ENCODE measurements around the gene TMEM134. TPM values are rescaled to one million over a fixed set of nuclear protein-coding genes. Genes with fewer than 3 reads are reported as not detected.

The TMEM134 gene
- total and polyA plus RNA-seq, 7 donors, result 57.1 to 121 (median 81.7) TPM

DNA sequence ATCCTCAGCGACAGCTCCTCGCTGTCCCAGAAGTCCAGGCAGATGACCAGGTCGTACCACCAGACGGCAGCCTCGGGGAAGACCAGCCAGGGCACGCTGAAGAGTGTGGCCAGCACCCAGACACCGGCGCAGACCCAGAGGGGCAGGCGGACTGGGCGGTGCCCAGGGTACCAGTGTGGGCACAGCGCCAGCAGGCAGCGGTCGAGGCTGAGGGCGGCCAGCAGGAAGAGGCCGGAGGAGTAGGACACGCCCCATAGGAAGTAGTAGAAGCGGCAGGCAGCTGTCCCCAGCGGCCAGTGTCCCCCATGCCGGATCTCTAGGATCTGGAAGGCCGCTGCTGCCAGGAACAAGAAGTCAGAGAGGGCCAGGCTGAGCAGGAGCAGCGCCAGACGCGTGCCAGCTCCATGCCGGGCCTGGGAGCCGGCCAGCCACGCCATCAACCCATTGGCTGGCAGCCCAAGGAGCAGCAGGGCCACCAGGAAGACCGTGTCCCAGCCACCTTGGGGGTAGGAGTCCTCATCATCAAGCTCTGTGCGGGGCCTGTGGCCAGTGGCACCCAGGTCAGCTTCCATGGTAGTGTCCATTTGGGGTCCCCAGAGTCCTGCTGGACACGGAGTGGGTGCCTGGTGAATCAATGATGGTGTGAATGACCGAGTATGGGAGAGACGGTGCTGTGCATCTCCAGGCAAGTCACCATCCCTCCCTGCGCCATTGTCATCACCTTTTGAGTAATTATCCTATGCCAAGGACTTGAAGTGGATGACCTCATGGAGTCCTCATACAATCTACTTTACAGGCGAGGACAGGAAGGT, 16.7 kb downstream of the TMEM134 start, which contains the start of gene GPR152:
TSS of gene GPR152 (minus strand) at position 589 of the 812 bp plus-strand sequence. CDS start at position 584, 5 bp downstream.
- peak; percentile 61 to 76 for DNase-seq
- intact Hi-C loops (cut with DNase I), result no loop called here
- H3K4me3 ChIP-seq, result peak within 1 kb of the TSS; percentile 58
- H3K9me3 ChIP-seq, result no peaks in the 10 kb centered on the region
- WGBS, 3 donors, result 28 to 31% (median 30%) methylated on average over 31 to 33 of the region's 33 CpGs
- peak within 1 kb of the TSS; percentile 51 for H3K27ac ChIP-seq
- H3K4me1 ChIP-seq, result peaks cover 3% of the 10 kb centered on the region
- no peaks in the 10 kb centered on the region for H3K27me3 ChIP-seq (ENCODE audit: insufficient read depth in 3 of 3, low read length in 2 of 3)
- TF ChIP-seq, protein P1, sequence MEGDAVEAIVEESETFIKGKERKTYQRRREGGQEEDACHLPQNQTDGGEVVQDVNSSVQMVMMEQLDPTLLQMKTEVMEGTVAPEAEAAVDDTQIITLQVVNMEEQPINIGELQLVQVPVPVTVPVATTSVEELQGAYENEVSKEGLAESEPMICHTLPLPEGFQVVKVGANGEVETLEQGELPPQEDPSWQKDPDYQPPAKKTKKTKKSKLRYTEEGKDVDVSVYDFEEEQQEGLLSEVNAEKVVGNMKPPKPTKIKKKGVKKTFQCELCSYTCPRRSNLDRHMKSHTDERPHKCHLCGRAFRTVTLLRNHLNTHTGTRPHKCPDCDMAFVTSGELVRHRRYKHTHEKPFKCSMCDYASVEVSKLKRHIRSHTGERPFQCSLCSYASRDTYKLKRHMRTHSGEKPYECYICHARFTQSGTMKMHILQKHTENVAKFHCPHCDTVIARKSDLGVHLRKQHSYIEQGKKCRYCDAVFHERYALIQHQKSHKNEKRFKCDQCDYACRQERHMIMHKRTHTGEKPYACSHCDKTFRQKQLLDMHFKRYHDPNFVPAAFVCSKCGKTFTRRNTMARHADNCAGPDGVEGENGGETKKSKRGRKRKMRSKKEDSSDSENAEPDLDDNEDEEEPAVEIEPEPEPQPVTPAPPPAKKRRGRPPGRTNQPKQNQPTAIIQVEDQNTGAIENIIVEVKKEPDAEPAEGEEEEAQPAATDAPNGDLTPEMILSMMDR (IDR thresholded peaks at IDR 0.05), result peak; percentile 38
- ATAC-seq, result peak; percentile 73 to 81 (median 76)
- no peaks in the 10 kb centered on the region for H3K36me3 ChIP-seq (ENCODE audit: insufficient read depth in 1 of 2, low read depth in 1 of 2)

DNA sequence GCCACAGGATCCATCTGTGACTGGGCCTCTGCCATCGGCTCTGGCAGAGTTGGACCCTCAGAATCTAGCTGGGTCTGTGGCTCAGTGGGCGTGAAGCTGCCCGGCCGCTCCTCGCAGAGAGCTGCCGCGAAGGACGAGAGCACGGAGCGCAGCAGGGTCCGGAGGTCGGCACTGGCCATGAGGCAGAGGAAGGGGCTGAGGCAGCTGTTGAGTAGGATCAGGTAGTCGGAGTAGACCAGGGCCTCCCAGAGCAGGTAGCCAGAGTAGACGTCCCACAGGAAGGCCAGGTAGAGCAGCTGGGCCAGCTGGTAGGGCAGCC, 17.4 kb downstream of the TMEM134 start:
- H3K4me1 ChIP-seq, result peaks cover 3% of the 10 kb centered on the region
- DNase-seq, result no peak
- WGBS, 3 donors, result 88 to 92% (median 88%) methylated on average over 14 of the region's 14 CpGs
- peak in 1 of 4 donors; percentile 6 for ATAC-seq
- intact Hi-C loops (cut with DNase I), result no loop called here
- no peaks in the 10 kb centered on the region for H3K36me3 ChIP-seq (ENCODE audit: insufficient read depth in 1 of 2, low read depth in 1 of 2)
- H3K27ac ChIP-seq, result no peak overlapping the region
- H3K4me3 ChIP-seq, result no peak overlapping the region
- H3K27me3 ChIP-seq (ENCODE audit: insufficient read depth in 3 of 3, low read length in 2 of 3), result no peaks in the 10 kb centered on the region
- H3K9me3 ChIP-seq, result no peaks in the 10 kb centered on the region
- TF ChIP-seq, protein P1 (IDR thresholded peaks at IDR 0.05), result no peak

DNA sequence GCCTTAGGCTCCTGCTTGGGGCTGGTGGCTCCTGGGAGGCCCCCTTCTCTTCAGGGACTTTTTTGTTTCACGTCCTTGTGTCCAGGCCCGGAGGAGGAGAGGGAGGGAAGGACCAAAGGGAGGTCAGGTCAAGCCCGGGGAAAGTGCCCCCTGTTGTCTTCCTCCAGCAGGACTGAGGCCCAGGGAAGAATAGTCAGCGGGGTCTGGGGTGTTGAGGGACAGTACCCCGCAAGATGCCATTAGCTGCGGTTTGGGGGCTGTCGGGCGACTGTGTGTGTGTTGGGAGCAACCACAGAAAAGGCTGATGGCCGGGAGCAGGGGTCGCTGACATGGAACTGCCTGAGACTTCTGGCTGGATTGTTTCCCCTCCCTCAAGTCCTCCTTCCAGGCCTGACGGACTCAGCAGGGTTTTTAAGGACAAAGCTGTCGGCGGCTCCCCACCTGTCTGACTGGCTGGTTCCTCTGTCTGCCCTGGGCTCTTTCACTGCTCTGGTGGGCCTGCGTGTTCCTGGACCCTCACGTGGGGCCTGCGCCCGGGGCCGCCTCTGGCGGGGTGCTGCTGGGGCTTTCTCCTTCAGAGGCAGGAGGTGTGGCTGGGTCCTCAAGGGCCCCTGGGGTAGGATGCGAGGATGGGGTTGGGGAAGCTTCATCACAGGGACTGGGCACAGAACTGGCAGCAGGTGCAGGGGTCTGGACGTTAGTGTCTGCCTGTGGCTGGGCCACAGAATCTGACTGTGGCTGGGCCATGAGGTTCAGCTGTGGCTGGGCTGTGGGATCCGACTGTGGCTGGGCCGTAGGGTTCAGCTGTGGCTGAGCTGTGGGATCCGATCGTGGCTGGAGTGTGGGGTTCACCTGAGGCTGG, 18.0 kb downstream of the TMEM134 start:
- no peaks in the 10 kb centered on the region for H3K36me3 ChIP-seq (ENCODE audit: insufficient read depth in 1 of 2, low read depth in 1 of 2)
- intact Hi-C loops (cut with DNase I), result no loop called here
- DNase-seq (no peak), ATAC-seq (no peak)
- H3K27me3 ChIP-seq (ENCODE audit: insufficient read depth in 3 of 3, low read length in 2 of 3), result no peaks in the 10 kb centered on the region
- no peaks in the 10 kb centered on the region for H3K9me3 ChIP-seq
- WGBS, 3 donors, result 87 to 90% (median 88%) methylated on average over 22 to 25 of the region's 25 CpGs
- H3K4me3 ChIP-seq, result no peak overlapping the region
- H3K4me1 ChIP-seq, result peaks cover 3% of the 10 kb centered on the region
- TF ChIP-seq, protein P1 (IDR thresholded peaks at IDR 0.05), result no peak
- no peak overlapping the region for H3K27ac ChIP-seq

DNA sequence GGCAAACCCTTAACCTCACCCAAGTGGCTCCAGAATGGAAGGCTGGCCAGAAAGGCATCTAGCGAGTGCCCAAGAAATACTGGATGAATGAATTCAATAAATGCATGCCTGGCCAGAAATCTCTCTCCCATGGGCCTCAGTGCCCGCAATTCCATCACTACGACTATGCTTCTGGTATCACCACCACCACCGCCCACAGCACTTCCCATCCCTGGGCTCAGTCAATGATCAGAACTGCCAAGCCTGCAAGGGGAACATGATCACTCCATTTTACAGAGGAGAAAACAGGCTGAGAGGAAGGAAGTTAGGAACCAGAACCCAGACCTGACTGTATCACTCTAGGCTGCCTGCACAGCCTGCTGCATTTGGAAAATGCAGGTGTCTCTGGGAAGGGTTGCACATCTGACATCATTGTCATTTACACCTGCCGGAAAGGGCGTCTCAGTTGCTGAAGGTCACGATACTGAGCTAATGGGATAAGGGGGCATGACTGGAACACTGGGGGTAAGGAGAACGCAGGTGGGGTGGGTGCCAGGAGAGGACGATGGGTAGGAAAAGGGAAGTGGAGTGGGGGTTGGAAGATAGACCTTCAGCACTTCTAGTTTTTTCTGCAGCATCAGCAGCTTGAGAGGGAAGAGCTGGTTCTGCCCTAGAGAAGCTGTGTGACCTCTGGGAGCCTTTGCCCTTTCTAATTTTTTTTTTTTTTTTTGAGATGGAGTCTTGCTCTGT, 19.8 kb downstream of the TMEM134 start:
- Histone ChIP-seq H3K27ac (no peak overlapping the region), H3K4me1 (peaks cover 3% of the 10 kb centered on the region), H3K36me3 (ENCODE audit: insufficient read depth in 1 of 2, low read depth in 1 of 2) (no peaks in the 10 kb centered on the region), H3K9me3 (no peaks in the 10 kb centered on the region), H3K4me3 (no peak overlapping the region), H3K27me3 (ENCODE audit: insufficient read depth in 3 of 3, low read length in 2 of 3) (no peaks in the 10 kb centered on the region)
- no peak for ATAC-seq
- TF ChIP-seq, protein P1 (IDR thresholded peaks at IDR 0.05), result no peak
- intact Hi-C loops (cut with DNase I), result no loop called here
- 51 to 64% (median 58%) methylated on average over 9 of the region's 9 CpGs for WGBS, 3 donors
- DNase-seq, result no peak

Data from psoas muscle (tissue), 8 donors.